Measurements from ENCODE around the gene SHMT2.

DNA sequence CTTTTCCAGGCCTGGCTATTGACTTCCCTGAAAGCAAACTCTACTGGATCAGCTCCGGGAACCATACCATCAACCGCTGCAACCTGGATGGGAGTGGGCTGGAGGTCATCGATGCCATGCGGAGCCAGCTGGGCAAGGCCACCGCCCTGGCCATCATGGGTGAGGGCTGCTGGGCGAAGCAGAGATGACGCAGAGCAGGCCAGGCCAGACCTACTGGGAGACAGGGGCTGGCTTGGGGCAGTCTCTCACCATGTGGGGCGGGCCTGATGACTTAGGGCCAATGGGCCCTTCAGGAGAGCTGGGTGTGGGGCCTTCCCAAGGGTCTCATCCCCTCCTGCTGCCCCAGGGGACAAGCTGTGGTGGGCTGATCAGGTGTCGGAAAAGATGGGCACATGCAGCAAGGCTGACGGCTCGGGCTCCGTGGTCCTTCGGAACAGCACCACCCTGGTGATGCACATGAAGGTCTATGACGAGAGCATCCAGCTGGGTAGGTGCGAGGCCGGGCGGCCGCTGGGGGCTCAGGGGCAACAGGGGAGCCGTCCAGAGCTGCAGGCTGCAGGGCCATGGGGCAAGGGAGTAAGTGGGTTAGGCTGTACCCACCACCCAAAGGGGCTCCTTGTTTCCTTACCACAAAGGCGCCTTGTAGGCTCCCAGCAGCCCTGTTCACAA lies 49.1 kb upstream of the SHMT2 start:
- TF ChIP-seq, protein P1, sequence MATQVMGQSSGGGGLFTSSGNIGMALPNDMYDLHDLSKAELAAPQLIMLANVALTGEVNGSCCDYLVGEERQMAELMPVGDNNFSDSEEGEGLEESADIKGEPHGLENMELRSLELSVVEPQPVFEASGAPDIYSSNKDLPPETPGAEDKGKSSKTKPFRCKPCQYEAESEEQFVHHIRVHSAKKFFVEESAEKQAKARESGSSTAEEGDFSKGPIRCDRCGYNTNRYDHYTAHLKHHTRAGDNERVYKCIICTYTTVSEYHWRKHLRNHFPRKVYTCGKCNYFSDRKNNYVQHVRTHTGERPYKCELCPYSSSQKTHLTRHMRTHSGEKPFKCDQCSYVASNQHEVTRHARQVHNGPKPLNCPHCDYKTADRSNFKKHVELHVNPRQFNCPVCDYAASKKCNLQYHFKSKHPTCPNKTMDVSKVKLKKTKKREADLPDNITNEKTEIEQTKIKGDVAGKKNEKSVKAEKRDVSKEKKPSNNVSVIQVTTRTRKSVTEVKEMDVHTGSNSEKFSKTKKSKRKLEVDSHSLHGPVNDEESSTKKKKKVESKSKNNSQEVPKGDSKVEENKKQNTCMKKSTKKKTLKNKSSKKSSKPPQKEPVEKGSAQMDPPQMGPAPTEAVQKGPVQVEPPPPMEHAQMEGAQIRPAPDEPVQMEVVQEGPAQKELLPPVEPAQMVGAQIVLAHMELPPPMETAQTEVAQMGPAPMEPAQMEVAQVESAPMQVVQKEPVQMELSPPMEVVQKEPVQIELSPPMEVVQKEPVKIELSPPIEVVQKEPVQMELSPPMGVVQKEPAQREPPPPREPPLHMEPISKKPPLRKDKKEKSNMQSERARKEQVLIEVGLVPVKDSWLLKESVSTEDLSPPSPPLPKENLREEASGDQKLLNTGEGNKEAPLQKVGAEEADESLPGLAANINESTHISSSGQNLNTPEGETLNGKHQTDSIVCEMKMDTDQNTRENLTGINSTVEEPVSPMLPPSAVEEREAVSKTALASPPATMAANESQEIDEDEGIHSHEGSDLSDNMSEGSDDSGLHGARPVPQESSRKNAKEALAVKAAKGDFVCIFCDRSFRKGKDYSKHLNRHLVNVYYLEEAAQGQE (IDR thresholded peaks at IDR 0.05; ENCODE audit: insufficient read depth in 1 of 2, low read depth in 2 of 2, low read length in 2 of 2) = no peak
- TF ChIP-seq POLR2AphosphoS5 (IDR thresholded peaks at IDR 0.05; ENCODE audit: low read depth, low read length) = no peak

All from PFSK-1 (cell line).